NCI-H510A (cell line): Measurements from ENCODE around the gene CROCC2.
A peak's percentile ranks its signal among the peaks of the same experiment; 100 is the strongest.

ENCODE experiments used
- DNase-seq: peaks from one replicate; lab custom pipeline; 2025; lab: John Stamatoyannopoulos, UW

The CROCC2 gene

DNA sequence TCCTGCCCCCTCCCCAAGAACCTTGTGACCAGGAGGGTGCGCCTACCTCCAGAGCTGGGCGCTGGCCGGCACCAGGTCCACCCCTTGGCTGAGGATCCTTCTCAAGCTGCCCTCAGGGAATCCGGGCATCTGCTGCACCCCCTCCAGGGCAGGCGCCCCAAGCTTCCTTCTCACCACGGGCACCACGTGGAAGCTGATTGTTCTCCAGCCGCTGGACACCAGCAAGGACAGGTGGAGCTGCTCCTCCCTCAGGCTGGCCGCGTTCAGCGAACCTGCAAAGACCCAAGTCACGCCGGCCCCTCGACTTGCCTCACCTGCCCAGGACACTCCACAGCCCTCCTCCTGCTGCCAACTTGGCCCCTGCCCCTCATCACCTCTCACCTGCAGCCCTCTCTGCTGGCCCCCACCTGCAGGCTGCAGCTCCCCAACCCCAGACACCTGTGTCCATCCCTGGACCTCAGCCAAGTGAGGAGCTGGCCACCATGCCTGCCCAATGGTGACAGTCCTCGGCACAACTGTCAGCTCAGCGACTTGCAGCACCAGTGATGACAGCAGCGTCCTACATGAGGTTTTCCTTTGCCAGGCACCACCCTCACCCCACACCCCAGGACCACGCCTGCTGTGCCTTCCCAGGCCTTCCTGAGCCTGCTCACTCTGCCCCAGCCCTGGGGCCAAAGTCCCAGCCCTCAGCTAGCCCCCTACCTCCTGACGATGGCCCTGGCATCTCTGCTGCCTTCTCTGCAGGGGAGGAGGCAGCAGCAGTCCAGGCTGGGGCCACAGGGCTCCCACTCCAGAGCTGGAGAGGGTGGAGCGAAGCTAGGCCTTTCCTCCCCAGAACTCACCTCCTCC is 14.4 kb upstream of the CROCC2 start:
- no peak for DNase-seq

DNA sequence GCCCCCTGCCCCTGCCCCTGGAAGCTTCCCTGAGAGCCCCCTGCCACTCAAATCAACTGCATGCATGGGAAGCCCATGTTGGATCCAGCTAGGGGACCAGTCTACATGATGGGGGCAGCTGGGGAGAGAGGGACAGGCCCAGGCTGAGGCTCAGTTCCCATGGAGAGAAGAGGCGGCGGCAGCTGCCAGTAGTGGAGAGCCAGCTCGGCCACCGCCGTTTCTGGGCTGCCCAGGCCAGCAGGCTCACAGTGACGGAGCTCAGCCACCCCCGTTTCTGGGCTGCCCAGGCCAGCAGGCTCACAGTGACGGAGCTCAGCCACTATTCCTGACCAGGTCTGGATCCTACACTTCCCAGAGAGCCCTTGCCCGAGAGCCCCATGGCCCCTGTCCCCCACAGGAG is 13.8 kb upstream of the CROCC2 start:
- no peak for DNase-seq

DNA sequence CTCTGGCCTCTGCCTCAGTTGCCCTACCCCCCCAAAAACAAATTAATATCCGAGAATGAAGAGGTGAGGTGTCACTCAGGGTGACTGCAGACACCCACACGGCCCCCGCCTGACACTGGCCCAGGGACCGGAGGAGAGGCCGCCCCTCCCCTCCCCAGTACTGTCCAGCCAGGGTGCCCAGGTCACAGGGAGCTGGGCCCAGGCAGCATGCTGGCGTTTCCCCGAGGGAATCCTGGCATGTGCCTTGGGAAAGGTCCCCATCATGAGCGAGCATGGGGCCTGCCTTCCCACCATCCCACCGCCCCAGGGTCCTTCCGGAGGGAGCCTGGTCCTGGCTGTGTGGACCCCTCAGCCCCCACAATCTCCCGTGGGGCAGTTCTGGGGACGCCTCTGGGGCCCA is 13.2 kb upstream of the CROCC2 start:
- no peak for DNase-seq

DNA sequence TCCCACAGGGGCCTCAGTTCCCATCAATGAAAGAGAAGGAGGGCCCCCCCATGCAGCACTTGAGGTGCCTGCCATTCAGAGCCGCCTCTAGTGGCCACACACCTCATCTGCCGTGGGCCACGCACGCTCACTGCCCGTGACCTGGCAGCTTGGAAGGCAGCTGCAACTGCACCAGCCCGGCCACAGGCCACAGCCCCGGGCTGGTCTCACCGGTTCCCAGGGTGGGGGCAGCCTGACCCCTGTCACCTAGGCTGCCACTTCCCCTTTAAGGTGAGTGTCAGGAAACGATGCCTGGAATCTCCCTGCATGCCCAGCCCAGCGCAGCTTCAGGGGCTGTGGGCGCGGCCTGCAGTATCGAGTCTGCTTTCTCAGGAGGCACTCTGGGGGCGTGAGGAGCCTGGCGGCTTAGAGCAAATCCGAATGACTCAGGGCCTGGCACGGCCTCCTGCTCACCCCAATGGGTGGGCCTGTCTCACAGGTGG is 12.7 kb upstream of the CROCC2 start:
- no peak for DNase-seq

DNA sequence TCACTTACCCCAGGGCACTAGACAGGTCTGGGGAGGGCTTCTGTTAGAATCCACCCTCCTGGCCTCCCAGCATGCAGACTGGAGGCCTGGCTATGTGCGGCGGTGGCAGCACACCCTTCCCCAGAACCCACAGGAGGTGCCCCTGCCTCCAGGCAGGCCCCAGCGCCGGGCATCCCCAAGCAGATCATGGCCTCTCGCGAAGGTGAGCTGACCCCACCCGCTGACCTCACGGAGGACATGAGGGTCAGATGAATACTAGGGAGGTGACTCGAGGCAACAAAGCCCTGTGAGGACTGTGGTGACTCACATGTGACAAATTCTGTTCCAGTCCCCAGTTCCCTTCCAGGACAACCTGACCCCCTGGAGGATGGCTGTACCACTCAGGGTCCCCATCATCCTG is 12.1 kb upstream of the CROCC2 start:
- DNase-seq: no peak

DNA sequence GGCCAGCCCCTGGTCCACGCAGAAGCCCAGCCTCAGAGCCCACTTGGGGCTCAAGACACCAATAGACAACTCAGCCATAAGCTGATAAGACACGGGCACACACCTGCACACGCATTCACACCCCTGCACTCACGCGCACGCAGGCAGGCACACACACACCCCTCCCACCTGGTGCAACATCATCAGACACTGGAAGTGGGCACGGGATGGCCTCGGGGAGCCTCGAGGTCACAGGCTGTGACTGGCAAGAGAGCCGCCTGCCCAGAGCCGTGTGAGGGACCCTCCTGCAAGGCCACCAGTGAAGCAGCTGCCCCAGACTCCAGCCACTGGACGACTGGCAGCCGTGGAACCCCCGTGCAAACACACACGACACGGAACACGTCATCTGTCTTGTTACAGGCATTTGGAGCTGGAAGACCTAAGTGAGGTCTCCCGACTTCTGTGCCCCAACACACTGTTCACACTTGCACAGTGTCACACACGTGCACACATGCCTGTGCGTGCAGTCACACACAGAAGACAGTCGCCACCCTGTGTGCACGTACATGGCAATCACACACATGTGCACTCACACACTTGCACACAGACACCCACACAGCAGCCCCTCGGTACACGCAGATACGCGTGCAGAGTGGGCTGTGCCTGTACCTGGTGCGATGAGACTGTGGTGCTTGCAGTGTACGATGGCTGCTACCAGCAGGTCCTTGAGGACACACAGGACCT is 11.1 kb upstream of the CROCC2 start:
- DNase-seq: no peak

DNA sequence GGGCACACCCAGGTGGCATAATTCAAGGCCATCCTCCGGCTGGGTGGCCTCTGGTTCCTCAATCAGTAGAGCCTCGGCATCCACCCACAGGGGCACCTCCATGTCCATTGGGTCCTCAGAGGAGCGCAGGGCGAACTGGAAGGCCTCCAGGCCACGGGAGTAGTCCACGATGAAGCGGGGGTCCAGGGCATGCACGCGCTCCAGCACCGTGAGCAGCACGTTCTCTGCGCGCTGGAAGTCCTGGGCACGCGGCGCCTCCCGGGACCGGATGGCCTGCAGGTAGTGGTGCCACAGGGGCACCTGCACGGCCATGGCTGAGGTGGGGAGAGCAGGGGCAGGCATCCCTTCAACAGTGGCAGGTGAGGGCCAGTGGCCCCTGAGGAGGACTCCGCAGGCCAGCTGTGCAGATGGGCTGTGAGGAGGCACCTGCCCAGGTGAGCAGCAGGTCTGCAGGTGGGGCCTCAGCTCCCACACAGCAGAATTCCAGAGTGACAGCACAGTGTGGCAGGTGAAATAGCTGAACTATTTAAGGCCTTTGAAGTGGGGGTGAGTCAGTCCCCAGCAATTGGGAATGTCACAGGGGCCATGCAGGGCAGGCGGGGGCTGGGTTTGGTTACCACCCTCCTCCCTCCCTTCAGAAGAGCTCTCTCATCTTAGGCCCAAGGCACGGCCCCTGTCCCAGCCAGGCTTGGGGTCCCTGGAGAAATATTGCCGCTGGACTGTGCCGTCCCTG is 10.3 kb upstream of the CROCC2 start, which contains the start of gene MAB21L4:
Gene MAB21L4 (minus strand): TSS at position 501 of the 733 bp plus-strand sequence. CDS start 159 bp downstream, at position 342.
- DNase-seq: peak; percentile 55

DNA sequence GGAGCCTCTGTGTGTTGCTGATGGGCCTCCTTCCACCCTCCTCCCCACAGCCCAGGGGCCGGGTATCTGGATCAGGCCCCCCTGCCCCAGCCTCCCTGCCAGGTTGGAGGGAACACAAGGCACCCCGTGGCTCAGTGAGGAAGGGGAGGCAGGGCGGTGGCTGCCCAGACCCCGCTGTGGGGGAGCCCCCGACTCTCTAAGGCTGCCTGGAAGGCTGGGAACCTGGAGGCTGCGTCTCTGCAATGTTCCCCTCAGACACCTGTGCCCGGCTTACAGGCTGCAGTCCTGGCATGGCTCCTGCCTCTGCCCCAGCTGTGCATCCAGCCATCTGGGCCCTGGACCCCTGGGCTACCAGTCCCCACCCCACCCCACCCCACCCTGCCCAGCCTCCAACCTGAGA is 9.7 kb upstream of the CROCC2 start:
- no peak for DNase-seq

DNA sequence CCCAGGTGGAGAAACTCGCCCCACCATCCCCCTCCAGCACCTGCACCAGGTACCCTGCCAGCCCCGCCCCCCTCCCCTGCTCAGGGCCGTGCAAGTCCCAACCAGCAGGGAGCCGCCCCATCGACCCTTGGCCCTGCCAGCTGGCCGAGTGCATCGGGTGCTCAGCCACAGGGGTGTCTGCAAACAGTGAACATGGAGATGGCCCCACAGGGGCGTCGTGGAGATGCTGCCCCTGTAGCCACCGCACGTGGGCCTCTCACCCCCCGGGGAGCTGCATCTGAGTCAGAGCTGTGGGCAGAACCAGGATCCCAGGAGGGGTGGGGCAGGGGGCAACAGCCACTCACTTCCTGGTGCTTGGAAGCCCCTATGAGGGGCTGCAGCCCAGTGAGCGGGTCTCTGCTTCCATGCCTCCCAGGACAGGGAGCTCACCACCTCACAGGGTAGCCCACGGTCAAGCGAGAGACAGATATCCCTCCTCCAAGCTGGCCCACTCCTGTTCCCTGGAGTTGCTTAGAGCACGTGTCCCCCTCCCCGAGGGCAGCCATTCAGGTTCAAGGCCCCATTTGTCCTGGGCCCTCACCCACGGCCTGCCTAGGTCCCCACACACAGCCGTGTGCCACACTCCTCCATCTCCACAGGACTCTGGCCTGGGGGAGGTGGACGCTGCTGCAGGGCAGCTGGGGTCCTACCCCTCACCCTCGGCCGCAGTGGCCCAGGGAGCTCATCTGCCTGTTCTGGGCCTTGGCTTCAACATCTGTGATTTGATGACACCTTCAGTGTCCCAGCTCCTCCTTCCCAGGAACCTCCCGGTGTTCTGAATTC is 9.1 kb upstream of the CROCC2 start:
- DNase-seq: peak; percentile 71

DNA sequence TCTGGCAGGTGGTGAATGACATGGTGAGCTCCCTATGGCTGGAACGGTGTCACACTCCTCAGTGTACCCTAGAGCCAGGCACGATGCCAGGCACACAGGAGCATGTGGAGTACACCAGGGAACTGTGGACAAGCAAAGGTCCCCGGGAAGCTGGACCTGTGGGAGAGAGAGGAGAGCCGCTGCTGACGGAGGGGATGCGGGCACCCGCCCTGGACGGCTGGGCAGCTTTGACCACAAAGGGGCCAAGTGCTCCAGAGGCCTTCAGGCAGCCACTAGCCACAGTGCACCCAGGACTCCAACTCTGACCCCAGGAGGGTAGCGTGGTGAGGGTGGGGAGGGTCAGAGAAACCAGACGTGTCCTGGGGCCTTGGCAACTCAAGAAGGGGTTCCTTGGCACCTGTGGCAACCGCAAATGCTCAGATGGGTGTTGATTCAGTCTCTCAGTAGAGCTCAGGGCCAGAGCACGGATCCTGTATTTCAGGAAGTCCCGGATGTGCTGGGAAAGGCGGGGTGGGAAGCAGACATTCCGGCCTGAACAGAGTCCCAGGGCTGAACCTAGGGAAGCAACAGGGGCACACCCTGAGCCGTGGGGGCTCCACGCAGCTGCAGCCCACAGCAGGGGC is 7.9 kb upstream of the CROCC2 start:
- DNase-seq: no peak

DNA sequence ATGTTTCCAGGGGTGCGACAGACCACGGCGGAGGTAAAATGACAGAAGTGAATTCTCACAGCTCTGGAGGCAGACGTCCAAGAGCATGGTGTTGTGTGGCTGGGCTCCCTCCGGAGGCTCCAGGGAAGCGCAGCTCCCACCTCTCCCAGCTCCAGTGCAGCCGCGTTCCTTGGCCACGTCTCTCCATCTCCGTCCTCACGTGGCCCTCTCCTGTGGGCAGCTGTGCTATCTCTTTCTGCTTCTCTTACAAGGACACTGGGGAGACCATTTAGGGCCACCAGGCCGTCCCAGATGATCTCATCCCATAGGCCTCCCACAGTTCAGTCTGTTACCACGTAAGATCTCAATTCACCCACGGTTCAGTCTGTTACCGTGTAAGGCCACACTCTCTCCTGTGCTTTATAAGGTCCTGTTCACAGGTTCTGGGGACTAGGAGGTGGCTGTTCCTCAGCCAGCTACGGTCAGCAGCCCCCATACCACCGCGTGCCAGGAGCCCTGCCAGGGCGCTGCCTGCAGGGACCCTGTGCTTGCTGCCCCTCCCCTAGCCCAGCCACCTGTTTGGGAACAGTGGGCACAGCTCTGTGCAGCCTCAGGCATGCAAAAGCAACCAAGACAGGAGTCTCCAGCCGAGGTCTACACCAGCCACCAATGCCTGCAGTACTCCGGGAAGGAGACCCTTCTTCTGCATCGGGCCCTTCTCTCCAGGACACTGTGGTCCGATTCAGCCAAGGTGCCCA is 7.2 kb upstream of the CROCC2 start:
- no peak for DNase-seq

DNA sequence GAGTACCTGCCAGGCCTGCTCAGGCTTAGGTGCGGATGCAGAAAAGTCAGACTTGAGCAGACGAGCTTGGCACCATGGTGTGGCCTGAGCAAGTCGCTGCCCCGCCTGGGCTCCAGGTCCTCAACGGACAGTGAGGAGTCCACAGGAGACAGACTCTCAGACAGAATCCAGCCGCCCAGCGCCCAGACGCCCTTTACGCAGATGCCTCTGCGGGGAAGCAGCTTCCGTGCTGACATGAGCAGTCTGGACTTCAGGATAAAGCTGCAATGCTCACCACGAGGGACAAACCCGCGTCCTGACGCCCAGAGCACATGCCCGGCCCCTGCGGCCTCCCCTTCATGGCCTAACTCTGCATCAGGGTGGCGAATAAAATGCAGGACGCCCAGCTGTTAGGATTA is 6.7 kb upstream of the CROCC2 start:
- no peak for DNase-seq

DNA sequence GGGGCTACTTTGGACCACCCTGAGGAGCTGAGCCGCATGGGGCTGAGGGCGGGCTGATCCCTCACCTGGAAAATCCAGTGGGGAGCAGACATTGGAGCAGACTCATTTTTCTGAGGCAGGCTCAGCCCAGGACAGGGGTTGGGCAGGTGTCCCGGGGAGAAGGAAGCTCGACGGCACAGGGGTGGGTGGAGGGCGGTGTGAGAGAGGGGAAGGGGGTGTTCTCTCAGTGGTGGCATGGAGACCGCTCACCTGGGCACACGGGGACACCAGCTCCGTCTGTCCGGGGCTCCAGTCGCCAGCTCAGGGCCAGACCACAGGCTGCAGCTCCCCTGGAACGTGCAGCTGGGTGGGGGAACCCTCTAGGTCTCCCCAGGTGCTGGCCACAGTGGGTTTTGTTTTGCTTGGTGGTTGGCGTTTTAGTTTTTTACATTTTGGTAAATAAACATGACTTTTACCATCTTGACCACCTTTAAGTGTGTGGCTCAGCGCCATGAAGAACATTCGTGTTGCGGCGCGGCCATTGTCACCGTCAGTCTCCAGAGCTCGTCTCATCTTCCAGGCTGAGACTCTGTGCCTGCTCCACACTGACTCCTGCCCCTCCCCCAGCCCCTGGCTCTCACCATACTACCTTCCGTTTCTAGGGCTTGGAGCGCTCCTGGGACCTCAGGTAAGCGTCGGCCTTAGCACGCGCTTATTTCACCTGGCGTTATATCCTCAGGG is 5.8 kb upstream of the CROCC2 start:
- DNase-seq: no peak

DNA sequence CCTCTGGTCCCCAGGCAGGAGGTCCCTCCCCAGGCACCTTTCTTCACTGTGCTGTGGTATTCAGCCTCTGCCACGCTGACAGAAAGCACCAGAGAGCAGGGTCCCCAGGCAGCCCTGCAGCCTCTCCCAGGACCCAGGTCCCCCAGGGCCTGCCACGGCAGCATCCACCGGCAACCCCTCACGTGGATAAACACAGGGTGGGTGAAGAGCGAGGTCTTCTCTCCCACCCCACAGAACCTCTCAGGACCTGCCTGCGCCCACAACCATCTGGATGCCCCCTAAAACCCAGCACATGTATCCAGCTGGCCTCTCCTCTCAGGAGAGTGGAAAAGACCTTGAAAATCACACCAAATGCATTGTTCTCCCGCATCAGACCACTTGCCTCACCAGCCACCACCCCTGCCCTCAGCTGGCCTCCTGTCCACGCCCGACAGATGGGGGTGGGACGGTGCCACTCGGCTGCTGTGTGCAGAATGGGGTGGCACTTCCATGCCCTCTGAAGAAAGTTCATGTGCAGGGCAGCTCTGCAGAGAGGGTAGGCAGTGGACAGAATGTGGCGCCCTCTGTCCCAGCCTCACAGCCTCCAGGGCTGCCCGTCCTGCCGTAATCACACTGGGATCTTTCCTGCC is 4.0 kb upstream of the CROCC2 start:
- DNase-seq: no peak

DNA sequence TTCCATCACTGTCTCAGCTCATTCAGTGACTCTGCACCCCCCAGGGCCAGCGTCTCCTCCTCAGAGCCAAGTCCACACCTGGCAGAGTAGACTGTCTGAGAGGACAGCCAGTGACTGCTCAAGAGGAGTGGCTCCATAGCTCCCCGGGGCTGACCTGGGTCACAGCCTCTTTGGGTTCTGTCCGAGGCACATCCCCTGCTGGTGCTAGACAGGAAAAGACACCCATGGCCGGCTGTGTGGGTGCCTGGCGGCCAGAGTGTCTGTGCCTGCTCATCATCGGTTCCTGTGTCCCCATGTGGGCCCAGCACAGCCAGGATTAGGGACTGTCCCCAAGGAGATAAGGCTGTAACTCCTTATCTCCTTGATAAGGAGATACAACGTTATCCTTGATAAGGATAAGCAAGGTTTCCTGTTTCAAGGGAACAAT is 3.5 kb upstream of the CROCC2 start:
- no peak for DNase-seq

DNA sequence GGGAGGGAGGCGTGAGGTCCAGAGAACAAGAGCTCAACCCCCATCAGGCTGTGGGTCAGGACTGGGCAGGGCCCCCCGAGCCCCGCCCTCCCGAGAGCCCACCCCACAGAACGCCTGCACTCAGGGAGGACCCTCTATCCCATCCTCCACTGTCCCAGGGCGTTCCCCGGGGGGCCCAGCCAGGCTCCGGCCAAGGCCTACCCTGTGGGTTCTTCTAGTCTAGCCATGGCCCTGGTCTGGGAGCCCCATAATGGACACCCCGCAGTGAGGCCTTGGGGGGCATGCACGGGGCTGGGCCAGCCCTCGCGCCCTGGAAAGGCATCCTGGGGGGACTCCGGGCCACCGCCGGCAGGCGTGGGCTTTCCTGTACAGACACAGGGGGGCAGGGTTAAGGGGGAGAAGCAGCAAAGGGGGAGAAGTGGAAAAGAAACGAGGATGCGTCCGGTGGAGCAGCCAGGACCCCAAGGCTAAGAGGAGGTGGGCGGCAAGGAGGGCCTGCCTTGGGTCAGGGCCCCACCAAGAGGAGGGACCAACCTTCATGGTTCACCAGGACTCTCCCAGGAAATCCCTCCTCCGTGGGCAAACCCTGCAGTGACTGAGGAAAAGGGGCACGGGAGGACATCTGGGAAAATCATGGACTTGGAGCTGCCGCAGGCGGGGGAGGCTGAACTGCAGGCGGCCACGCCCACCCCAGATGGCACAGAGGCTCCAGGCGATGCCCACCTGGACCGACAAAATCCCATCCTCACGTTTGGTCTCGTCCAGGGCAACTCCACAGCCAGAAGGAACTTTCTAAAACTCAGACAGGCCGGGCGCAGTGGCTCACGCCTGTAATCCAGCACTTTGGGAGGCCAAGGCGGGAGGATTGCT is 2.7 kb upstream of the CROCC2 start:
- no peak for DNase-seq

DNA sequence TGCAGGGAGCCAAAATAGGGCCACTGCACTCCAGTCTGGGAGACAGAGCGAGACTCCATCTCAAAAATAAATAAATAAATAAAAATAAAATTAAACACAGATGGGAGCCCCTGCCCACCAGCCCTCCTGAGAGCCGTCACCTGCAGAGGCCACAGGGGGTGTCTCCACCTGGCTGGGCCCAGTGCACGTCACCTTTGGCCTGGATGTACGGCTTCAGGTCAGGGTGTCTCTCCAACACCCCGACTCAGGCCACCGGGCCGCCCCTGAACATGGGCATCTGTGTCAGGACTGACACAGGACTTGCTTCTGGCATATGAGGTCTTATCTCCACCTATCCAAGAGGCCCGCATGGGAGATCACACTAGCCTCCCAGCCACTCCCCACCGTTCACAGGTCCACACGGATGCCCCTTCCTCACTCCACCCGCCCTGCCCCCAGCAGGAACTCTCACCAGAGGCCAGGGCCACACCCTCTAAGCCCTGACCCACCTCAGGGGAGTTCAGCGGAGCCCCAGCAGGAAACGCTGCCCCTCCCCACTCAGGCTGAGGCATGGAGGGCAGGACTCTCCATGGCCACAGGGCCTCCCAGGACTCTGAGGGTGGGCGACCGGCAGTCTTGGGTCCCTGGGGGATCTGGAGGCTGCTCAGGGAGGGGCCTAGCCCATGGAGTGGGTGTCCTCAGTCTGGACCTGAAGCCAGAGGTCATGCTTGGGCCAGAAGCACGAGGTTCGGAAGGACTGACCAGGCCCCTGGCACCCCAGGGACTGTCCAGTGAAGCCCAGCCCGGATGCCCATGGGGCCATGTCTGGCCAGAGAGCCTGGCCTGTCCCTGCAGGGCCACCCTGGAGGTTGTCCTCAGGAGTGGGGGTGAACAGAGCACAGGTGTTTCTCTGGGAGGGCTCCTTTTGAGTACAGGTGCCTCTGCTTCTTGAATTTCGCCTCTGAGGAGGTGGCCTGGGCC is 1.6 kb upstream of the CROCC2 start:
- DNase-seq: no peak
